B cell (primary cell): ENCODE data around the gene RBBP8NL. TPM values are rescaled to one million over a fixed set of nuclear protein-coding genes. Genes with fewer than 3 reads are reported as not detected.

Experiments used
- ATAC-seq: fragments of 200-7000 bp; cut with Tn5 transposase; one replicate; pipeline ENCODE4 v1.10.0; 2021; ENCODE audit warnings: low read depth, mild to moderate bottlenecking, moderate number of reproducible peaks, moderate library complexity
- CTCF ChIA-PET: fragments of 350-600 bp; sonication (Branson Sonifier 250); formaldehyde crosslinking; loops from one replicate; lab custom pipeline; 2021; ENCODE audit warnings: antibody characterized with exemption, inconsistent platforms; lab: Charles Lee
- POLR2A ChIA-PET: fragments of 350-600 bp; sonication (Branson Sonifier 250); formaldehyde crosslinking; loops from one replicate; lab custom pipeline; 2021; ENCODE audit warnings: antibody characterized with exemption; lab: Charles Lee
- DNase-seq: peaks from one replicate; pipeline ENCODE4 v3.0.0; 2013
- H2AFZ ChIP-seq: 2 replicates; pipeline ENCODE4 v1.6.1; 2012; ENCODE audit warnings: mild to moderate bottlenecking, low read depth, low read length; ENCODE audit not compliant: insufficient read depth, poor library complexity, severe bottlenecking
- H3K27ac ChIP-seq, 2 donors: 1 replicate in 1 of 2; 2 replicates in 1 of 2; pipeline ENCODE4 v1.5.1; 2012 to 2013; ENCODE audit warnings: low read length in 2 of 2, mild to moderate bottlenecking in 2 of 2, moderate library complexity in 1 of 2
- H3K27me3 ChIP-seq, 4 experiments: fragments of 200-600 bp in 1 of 4; sonication (generic) in 1 of 4; replicated peaks in 1 of 4; 1 replicate in 2 of 4; 2 replicates in 2 of 4; pipeline versions ENCODE4 v1.6.1 to v1.7.0; 2013 to 2016; ENCODE audit warnings: low read length in 3 of 4, mild to moderate bottlenecking in 2 of 4, mixed read lengths in 1 of 4, moderate library complexity in 1 of 4; ENCODE audit not compliant: insufficient read depth in 4 of 4, control insufficient read depth in 3 of 4; ENCODE audit errors: control extremely low read depth in 1 of 4
- H3K36me3 ChIP-seq, 2 experiments: replicated peaks in 1 of 2; 1 replicate in 1 of 2; 2 replicates in 1 of 2; pipeline versions ENCODE4 v1.6.1 to v1.7.1; 2013; ENCODE audit warnings: low read length in 1 of 2; ENCODE audit not compliant: insufficient read depth in 2 of 2, control insufficient read depth in 1 of 2; ENCODE audit errors: control extremely low read depth in 1 of 2, extremely low read depth in 1 of 2
- H3K4me1 ChIP-seq, 2 donors: fragments of 200-600 bp in 1 of 2; sonication (generic) in 1 of 2; 1 replicate in 1 of 2; 2 replicates in 1 of 2; pipeline versions ENCODE4 v1.5.1 to v1.6.1; 2013 to 2017; ENCODE audit warnings: low read length in 2 of 2; ENCODE audit not compliant: control insufficient read depth in 2 of 2, insufficient read depth in 2 of 2
- H3K4me2 ChIP-seq: replicated peaks from 2 replicates; pipeline ENCODE3; 2012; ENCODE audit warnings: mild to moderate bottlenecking, low read depth, low read length; ENCODE audit not compliant: poor library complexity, severe bottlenecking
- H3K4me3 ChIP-seq, 5 experiments: fragments of 200-600 bp in 1 of 5; sonication (generic) in 1 of 5; 1 replicate in 3 of 5; 2 replicates in 2 of 5; pipeline versions ENCODE4 v1.5.1 to v1.7.0; 2011 to 2016; ENCODE audit warnings: low read length in 4 of 5, mild to moderate bottlenecking in 4 of 5, low read depth in 2 of 5, control low read depth in 1 of 5, moderate library complexity in 1 of 5; ENCODE audit not compliant: insufficient read depth in 1 of 5; ENCODE audit errors: control extremely low read depth in 1 of 5, extremely low read depth in 1 of 5
- H3K79me2 ChIP-seq: fragments of 200-600 bp; sonication (generic); one replicate; pipeline ENCODE4 v1.6.0; 2016; ENCODE audit warnings: low read length; ENCODE audit not compliant: control insufficient read depth, insufficient read depth
- H3K9ac ChIP-seq: fragments of 200-600 bp; sonication (generic); 2 replicates; pipeline ENCODE4 v1.6.1; 2017; ENCODE audit warnings: mild to moderate bottlenecking, low read length, moderate library complexity
- H3K9me3 ChIP-seq, 3 donors: one replicate each; pipeline versions ENCODE4 v1.6.1 to v1.7.1; 2013; ENCODE audit warnings: low read length in 2 of 3; ENCODE audit not compliant: control insufficient read depth in 2 of 3, insufficient read depth in 1 of 3; ENCODE audit errors: control extremely low read depth in 1 of 3
- H4K20me1 ChIP-seq: 2 replicates; pipeline ENCODE4 v1.6.0; 2012; ENCODE audit warnings: mild to moderate bottlenecking, low read length; ENCODE audit not compliant: insufficient read depth, control insufficient read depth, poor library complexity, severe bottlenecking
- H3K27ac Mint-ChIP-seq: one replicate; pipeline ENCODE4 v1.8.0; 2021; ENCODE audit warnings: mixed read lengths
- H3K27me3 Mint-ChIP-seq: one replicate; pipeline ENCODE4 v1.8.0; 2021; ENCODE audit warnings: mixed read lengths
- H3K4me1 Mint-ChIP-seq: one replicate; pipeline ENCODE4 v1.8.0; 2021; ENCODE audit warnings: mixed read lengths
- H3K4me3 Mint-ChIP-seq: one replicate; pipeline ENCODE4 v1.8.0; 2021; ENCODE audit warnings: mixed read lengths
- H3K9me3 Mint-ChIP-seq: one replicate; pipeline ENCODE4 v1.8.0; 2022; ENCODE audit warnings: mixed read lengths; ENCODE audit not compliant: insufficient read depth
- CTCF ChIP-seq: fragments of 200-600 bp; IDR thresholded peaks from one replicate; pipeline ENCODE4 v1.8.0; 2022; ENCODE audit warnings: antibody characterized with exemption, mild to moderate bottlenecking
- EZH2 ChIP-seq: IDR thresholded peaks from 2 replicates; pipeline ENCODE4 v1.6.1; 2012; ENCODE audit warnings: borderline replicate concordance, low read depth, mild to moderate bottlenecking, moderate library complexity, low read length; ENCODE audit not compliant: insufficient read depth, poor library complexity, severe bottlenecking
- WGBS: methylation state at CpG from one replicate; pipeline ENCODE4 v1.1.5; 2013; ENCODE audit warnings: missing lambda C conversion rate; ENCODE audit not compliant: insufficient coverage; 5-methylcytosine and 5-hydroxymethylcytosine counted together
- intact Hi-C: fragments of 100-400 bp; cut with micrococcal nuclease; formaldehyde crosslinking; loops from one replicate; pipeline ENCODE4 v1.10.0; 2022
- polyA plus RNA-seq: library from polyadenylated mRNA; depleted of rRNA; stranded (reverse); fragments of >200 nt; gene quantifications from 2 replicates; pipeline ENCODE4 v1.2.3, GENCODE V29; 2012
- total RNA-seq, 2 donors: library from RNA; stranded (reverse); fragments of 120-200 nt in 1 of 2; gene quantifications; 1 replicate in 1 of 2; 2 replicates in 1 of 2; pipeline versions ENCODE4 v1.2.3 to v1.2.4, GENCODE V29; 2013 to 2022

The RBBP8NL gene
- total and polyA plus RNA-seq, 2 donors (not counting 1 experiment from before 2014, with no cell fraction given), result not detected

DNA sequence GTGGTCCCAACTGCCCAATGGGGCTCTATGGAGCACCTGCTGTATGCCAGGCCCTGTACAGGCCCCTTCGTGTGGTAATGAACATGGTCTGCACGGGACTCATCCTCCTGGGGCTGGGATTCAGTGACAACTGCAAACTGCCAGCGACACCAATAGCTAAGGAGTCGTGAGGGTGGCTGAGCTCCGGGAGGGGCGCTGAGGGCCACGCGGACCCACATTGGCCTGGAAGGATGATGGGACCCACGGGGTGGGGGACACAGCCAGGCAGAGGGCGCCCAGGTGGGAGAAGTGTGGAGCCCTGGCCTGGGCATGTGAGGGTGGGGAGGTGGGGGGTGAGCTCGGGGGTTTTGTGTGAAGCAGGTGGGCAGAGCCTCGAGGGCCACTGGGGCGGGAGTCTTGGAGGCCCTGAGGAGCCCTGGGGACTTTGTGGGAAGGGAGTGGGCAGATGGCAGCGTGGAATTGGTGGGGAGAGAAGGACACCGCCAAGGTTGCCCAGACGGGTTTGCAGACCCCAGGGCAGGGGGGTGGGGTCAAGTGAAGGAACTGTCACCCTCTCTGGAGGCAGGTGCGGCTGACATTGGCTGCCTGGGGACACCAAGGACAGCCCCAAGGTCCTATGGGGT lies 26.0 kb upstream of the RBBP8NL start:
- Histone ChIP-seq H3K4me2 (no peak overlapping the region), H4K20me1 (no peaks in the 10 kb centered on the region), H3K79me2 (no peaks in the 10 kb centered on the region), H3K27ac (no peak overlapping the region), H3K9me3 (no peaks in the 10 kb centered on the region), H3K4me3 (no peak overlapping the region), H3K27me3 (no peaks in the 10 kb centered on the region), H2AFZ (no peak overlapping the region), H3K36me3 (no peaks in the 10 kb centered on the region), H3K9ac (no peak overlapping the region), H3K4me1 (no peaks in the 10 kb centered on the region)
- Mint-ChIP-seq H3K27me3 (peaks cover 15% of the 10 kb centered on the region), H3K4me1 (no peaks in the 10 kb centered on the region), H3K27ac (no peak overlapping the region), H3K4me3 (no peak overlapping the region), H3K9me3 (no peaks in the 10 kb centered on the region)
- ChIA-PET POLR2A (no interaction called here), CTCF (no interaction called here)
- DNase-seq (no peak), ATAC-seq (no peak)
- intact Hi-C loops, result no loop called here
- WGBS, result 77% methylated on average over 16 of the region's 17 CpGs
- TF ChIP-seq EZH2 (no peak), CTCF (no peak)

DNA sequence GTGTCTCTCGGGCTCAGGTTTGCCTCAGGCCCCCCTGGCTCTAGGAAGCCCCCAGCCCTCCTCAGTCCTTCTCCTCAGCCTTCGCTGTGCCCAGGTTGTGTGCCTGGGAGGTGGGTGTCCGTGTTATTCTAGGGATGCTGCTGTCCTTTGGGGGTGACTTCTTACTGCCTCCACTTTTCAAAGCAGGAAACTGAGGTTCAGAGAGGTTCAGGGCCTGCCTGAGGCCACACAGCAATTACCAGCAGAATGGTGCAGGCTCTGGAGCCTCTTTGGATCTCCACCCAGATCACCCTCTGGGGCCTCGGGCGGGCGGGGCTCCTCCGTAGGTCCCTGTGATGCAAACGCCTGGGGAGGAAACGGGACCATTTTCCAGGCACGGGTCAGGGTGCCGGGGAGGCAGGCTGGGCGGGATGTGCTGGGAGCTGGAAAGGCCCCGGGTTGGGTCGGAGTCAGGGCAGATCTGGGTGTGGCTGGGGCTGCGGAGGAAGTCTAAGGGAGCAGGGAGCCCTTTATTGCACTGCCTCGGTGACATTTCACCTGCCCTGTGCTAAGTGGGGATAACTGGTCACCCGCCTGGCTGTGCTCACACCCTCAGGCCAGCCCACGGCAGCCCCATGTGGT lies 25.2 kb upstream of the RBBP8NL start:
- Mint-ChIP-seq H3K27me3 (peaks cover 16% of the 10 kb centered on the region), H3K27ac (no peak overlapping the region), H3K4me1 (no peaks in the 10 kb centered on the region), H3K4me3 (no peak overlapping the region), H3K9me3 (no peaks in the 10 kb centered on the region)
- TF ChIP-seq CTCF (no peak), EZH2 (no peak)
- no peak for ATAC-seq
- Histone ChIP-seq H3K9me3 (no peaks in the 10 kb centered on the region), H4K20me1 (no peaks in the 10 kb centered on the region), H3K36me3 (no peaks in the 10 kb centered on the region), H3K4me1 (no peaks in the 10 kb centered on the region), H3K4me3 (no peak overlapping the region), H3K9ac (no peak overlapping the region), H3K27me3 (no peaks in the 10 kb centered on the region), H3K79me2 (no peaks in the 10 kb centered on the region), H3K4me2 (no peak overlapping the region), H2AFZ (no peak overlapping the region), H3K27ac (no peak overlapping the region)
- no peak for DNase-seq
- WGBS, result 73% methylated on average over 13 of the region's 18 CpGs
- intact Hi-C loops, result no loop called here
- ChIA-PET CTCF (no interaction called here), POLR2A (no interaction called here)
